Tibial artery (tissue), 4 donors: ENCODE data around the gene PTPN14.

Experiments used
- DNase-seq, 2 donors: peaks; one replicate each; pipeline ENCODE4 v3.0.0-alpha.2; 2019
- H3K27ac ChIP-seq, 2 donors: fragments of 200-600 bp; sonication (generic) in 1 of 2; 1 replicate in 1 of 2; 2 replicates in 1 of 2; pipeline ENCODE4 v1.5.1; 2018 to 2019; ENCODE audit warnings: mild to moderate bottlenecking in 1 of 2
- H3K27me3 ChIP-seq, 2 donors: fragments of 200-600 bp; sonication (generic) in 1 of 2; one replicate each; pipeline versions ENCODE4 v1.5.1 to v1.6.0; 2016 to 2019
- H3K36me3 ChIP-seq, 3 donors: fragments of 200-600 bp; sonication (generic) in 2 of 3; one replicate each; pipeline ENCODE4 v1.5.1; 2016 to 2019; ENCODE audit warnings: mild to moderate bottlenecking in 2 of 3
- H3K4me1 ChIP-seq, 4 donors: fragments of 200-600 bp; sonication (generic) in 2 of 4; 1 replicate in 3 of 4; 2 replicates in 1 of 4; pipeline ENCODE4 v1.5.1; 2016 to 2019
- H3K4me3 ChIP-seq, 2 donors: fragments of 200-600 bp; sonication (generic) in 1 of 2; 1 replicate in 1 of 2; 2 replicates in 1 of 2; pipeline ENCODE4 v1.5.1; 2018 to 2019; ENCODE audit warnings: mild to moderate bottlenecking in 2 of 2
- H3K9me3 ChIP-seq, 3 donors: fragments of 200-600 bp; sonication (generic) in 1 of 3; one replicate each; pipeline ENCODE4 v1.5.1; 2016 to 2019
- intact Hi-C: fragments of 100-400 bp; cut with DNase I; formaldehyde crosslinking; loops from one replicate; pipeline ENCODE4 v1.15.0; 2023; ENCODE audit warnings: low total_unique reads
- TF ChIP-seq, protein P1 (sequence below), 2 experiments: fragments of 200-600 bp in 1 of 2; fragments of 450-650 bp in 1 of 2; IDR thresholded peaks; one replicate each; pipeline ENCODE4 v1.5.1; 2017 to 2019; ENCODE audit warnings: antibody characterized with exemption in 2 of 2, mild to moderate bottlenecking in 1 of 2, moderate library complexity in 1 of 2

The PTPN14 gene

DNA sequence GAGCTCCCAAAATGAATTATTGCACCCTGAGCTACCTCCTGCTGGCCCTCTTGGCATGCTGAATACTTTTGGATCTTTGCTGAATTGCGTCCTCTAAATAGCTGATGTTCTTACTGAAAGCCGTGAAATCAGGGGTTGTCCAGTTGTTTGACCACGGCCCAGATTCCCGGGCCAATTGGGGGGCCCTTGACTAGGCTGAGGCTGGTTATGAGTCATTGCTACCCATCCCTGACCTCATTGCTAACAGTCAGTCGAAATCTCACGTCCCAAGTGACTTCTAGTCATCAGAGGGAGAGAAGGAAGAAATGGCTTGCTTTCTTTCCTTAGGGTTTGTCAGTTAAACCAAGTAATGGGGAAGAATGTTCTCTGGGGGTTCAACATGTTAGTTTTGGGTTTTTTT lies 233.0 kb downstream of the PTPN14 start:
- no peaks in the 10 kb centered on the region for H3K4me1 ChIP-seq
- H3K36me3 ChIP-seq: peaks cover 0 to 12% (median 11%) of the 10 kb centered on the region in 3 donors
- H3K9me3 ChIP-seq: no peaks in the 10 kb centered on the region
- H3K27ac ChIP-seq: no peak overlapping the region
- TF ChIP-seq, protein P1, sequence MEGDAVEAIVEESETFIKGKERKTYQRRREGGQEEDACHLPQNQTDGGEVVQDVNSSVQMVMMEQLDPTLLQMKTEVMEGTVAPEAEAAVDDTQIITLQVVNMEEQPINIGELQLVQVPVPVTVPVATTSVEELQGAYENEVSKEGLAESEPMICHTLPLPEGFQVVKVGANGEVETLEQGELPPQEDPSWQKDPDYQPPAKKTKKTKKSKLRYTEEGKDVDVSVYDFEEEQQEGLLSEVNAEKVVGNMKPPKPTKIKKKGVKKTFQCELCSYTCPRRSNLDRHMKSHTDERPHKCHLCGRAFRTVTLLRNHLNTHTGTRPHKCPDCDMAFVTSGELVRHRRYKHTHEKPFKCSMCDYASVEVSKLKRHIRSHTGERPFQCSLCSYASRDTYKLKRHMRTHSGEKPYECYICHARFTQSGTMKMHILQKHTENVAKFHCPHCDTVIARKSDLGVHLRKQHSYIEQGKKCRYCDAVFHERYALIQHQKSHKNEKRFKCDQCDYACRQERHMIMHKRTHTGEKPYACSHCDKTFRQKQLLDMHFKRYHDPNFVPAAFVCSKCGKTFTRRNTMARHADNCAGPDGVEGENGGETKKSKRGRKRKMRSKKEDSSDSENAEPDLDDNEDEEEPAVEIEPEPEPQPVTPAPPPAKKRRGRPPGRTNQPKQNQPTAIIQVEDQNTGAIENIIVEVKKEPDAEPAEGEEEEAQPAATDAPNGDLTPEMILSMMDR (IDR thresholded peaks at IDR 0.05): no peak
- no peak for DNase-seq
- H3K4me3 ChIP-seq: no peak overlapping the region
- no peaks in the 10 kb centered on the region for H3K27me3 ChIP-seq
- intact Hi-C loops: no loop called here

GRCh38 chr1:214317734-214318133 lies 233.7 kb downstream of the PTPN14 start:
- DNase-seq: no peak
- TF ChIP-seq, protein P1 (IDR thresholded peaks at IDR 0.05): no peak
- Histone ChIP-seq H3K4me1 (no peaks in the 10 kb centered on the region), H3K4me3 (no peak overlapping the region), H3K36me3 (peaks cover 0 to 12% (median 11%) of the 10 kb centered on the region in 3 donors), H3K27ac (no peak overlapping the region), H3K27me3 (no peaks in the 10 kb centered on the region), H3K9me3 (no peaks in the 10 kb centered on the region)
- intact Hi-C loops: no loop called here

DNA sequence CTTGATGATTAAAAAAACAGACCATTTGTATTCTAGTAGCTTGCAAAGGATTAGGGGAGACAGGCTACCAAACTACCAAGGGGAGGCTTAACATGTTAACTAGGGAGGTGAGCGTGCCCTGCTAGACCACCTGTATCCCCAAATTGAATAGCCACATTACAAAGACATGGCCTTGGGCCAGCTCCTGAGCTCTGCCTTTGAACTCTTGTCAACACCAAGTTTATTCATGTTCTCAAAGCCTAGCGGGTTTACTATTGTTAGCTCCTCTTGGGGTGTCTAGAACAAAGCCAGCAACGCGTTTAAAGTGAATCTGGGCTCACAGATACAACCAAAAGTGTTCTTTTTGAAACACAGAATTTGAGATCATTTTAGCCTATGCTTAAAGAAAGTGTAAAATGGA lies 234.1 kb downstream of the PTPN14 start:
- Histone ChIP-seq H3K27ac (no peak overlapping the region), H3K27me3 (no peaks in the 10 kb centered on the region), H3K9me3 (no peaks in the 10 kb centered on the region), H3K4me3 (no peak overlapping the region), H3K36me3 (peaks cover 0 to 12% (median 11%) of the 10 kb centered on the region in 3 donors), H3K4me1 (no peaks in the 10 kb centered on the region)
- intact Hi-C loops: no loop called here
- TF ChIP-seq, protein P1 (IDR thresholded peaks at IDR 0.05): no peak
- no peak for DNase-seq

DNA sequence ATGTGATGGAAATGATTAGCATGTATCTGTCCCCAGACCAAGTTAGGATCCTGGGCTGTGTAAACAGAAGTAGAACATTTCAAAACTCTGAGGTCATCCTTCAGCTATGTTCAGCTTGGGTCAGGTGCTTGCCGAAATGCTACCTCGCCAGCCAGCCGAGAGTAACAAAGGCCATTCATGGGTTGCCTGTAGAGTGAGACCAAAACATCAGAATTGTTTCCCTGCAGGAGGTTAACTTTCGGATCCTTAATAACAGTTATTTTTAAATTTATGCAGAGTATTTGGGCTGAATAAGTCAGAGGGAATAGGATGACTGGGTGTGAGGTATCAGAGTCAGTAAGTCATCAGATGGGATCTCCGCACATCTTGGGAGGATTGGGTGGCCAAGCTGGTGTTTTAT lies 234.8 kb downstream of the PTPN14 start:
- H3K36me3 ChIP-seq: peaks cover 0 to 12% (median 6%) of the 10 kb centered on the region in 3 donors
- intact Hi-C loops: no loop called here
- no peak overlapping the region for H3K27ac ChIP-seq

GRCh38 chr1:214314178-214314843 lies 237.1 kb downstream of the PTPN14 start:
- TF ChIP-seq, protein P1 (IDR thresholded peaks at IDR 0.05): no peak
- intact Hi-C loops: no loop called here
- no peak for DNase-seq
- no peaks in the 10 kb centered on the region for H3K27me3 ChIP-seq
- peaks cover 0 to 8% (median 0%) of the 10 kb centered on the region in 3 donors for H3K36me3 ChIP-seq
- H3K4me3 ChIP-seq: no peak overlapping the region
- H3K27ac ChIP-seq: no peak overlapping the region
- H3K4me1 ChIP-seq: no peaks in the 10 kb centered on the region
- no peaks in the 10 kb centered on the region for H3K9me3 ChIP-seq

More for the DNA sequence above, 234.8 kb downstream of the PTPN14 start:
- DNase-seq: no peak
- Histone ChIP-seq H3K4me3 (no peak overlapping the region), H3K27me3 (no peaks in the 10 kb centered on the region), H3K4me1 (no peaks in the 10 kb centered on the region), H3K9me3 (no peaks in the 10 kb centered on the region)
- TF ChIP-seq, protein P1 (IDR thresholded peaks at IDR 0.05): no peak
